UCSD-AML1 (cell line): ENCODE data around the gene OVAAL.

Source experiments
- DNase-seq: peaks from one replicate; lab custom pipeline; 2025; ENCODE audit not compliant: unreplicated experiment; lab: John Stamatoyannopoulos, UW

The OVAAL gene

GRCh38 chr1:180558664-180559063 is at the start of gene OVAAL:
Gene OVAAL, plus strand, starts transcription at chr1:180558964.
- no peak for DNase-seq

GRCh38 chr1:180510882-180511281 is 47.9 kb upstream of the OVAAL start:
- no peak for DNase-seq

GRCh38 chr1:180513531-180513930 is 45.2 kb upstream of the OVAAL start:
- no peak for DNase-seq

- no peak for DNase-seq
Measured at GRCh38 chr1:180515364-180515763, 43.4 kb upstream of the OVAAL start.

- peak; percentile 57 for DNase-seq
Measured at GRCh38 chr1:180515857-180516388, 42.8 kb upstream of the OVAAL start.

- no peak for DNase-seq
Measured at GRCh38 chr1:180519846-180520245, 38.9 kb upstream of the OVAAL start.

- DNase-seq: no peak
Measured at GRCh38 chr1:180521474-180522212, 37.1 kb upstream of the OVAAL start.

GRCh38 chr1:180522213-180522515 is 36.6 kb upstream of the OVAAL start:
- DNase-seq: no peak

- no peak for DNase-seq
Measured at GRCh38 chr1:180524160-180524914, 34.4 kb upstream of the OVAAL start.

- DNase-seq: no peak
Measured at GRCh38 chr1:180524915-180525714, 33.6 kb upstream of the OVAAL start.

GRCh38 chr1:180525715-180526039 is 33.1 kb upstream of the OVAAL start:
- DNase-seq: no peak

- no peak for DNase-seq
Measured at GRCh38 chr1:180527101-180527669, 31.6 kb upstream of the OVAAL start.

- DNase-seq: no peak
Measured at GRCh38 chr1:180528868-180529470, 29.8 kb upstream of the OVAAL start.

- DNase-seq: no peak
Measured at GRCh38 chr1:180530501-180530900, 28.3 kb upstream of the OVAAL start.

- DNase-seq: no peak
Measured at GRCh38 chr1:180532854-180533253, 25.9 kb upstream of the OVAAL start.

- peak; percentile 62 for DNase-seq
Measured at GRCh38 chr1:180533266-180533987, 25.3 kb upstream of the OVAAL start.

GRCh38 chr1:180534214-180534613 is 24.6 kb upstream of the OVAAL start:
- no peak for DNase-seq

- DNase-seq: no peak
Measured at GRCh38 chr1:180535418-180535999, 23.3 kb upstream of the OVAAL start.

GRCh38 chr1:180536821-180537372 is 21.9 kb upstream of the OVAAL start:
- DNase-seq: peak; percentile 16

GRCh38 chr1:180539136-180539535 is 19.6 kb upstream of the OVAAL start:
- DNase-seq: no peak
